AG09309 (cell line): ENCODE results near the gene PLCH2.

Experiments
- DNase-seq: peaks from one replicate; pipeline ENCODE4 v3.0.0-alpha.2; 2010; ENCODE audit warnings: low read depth
- H3K4me3 ChIP-seq: 2 replicates; pipeline ENCODE4 v1.5.1; 2011; ENCODE audit warnings: mild to moderate bottlenecking, low read depth, low read length, moderate library complexity; ENCODE audit not compliant: control insufficient read depth
- TF ChIP-seq, protein P1 (sequence below): IDR thresholded peaks from 2 replicates; pipeline ENCODE4 v1.5.1; 2011; ENCODE audit warnings: mild to moderate bottlenecking, low read depth, low read length, inconsistent platforms; ENCODE audit not compliant: insufficient read depth, control insufficient read depth; ENCODE audit errors: missing control alignments

PLCH2 gene

DNA sequence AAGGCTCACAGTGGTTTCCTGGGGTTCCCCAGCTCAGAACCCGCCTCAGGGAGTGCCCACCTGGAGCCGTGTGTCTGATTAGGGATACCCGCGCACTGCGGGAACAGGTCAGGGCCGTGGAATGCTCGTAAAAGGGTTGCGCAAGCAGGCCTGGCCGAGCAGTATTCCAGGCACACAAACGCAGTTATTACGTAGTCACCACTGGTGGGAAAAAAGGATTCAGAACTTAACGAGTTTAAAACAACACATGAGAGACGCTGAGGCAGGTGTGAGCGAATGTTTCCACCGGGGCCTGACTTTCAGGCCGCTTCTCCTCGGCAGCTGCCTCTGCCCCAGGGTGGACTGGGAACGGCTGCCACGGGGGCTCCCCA, 18.2 kb downstream of the PLCH2 start:
- DNase-seq, result peak; percentile 85
- H3K4me3 ChIP-seq, result no peak overlapping the region
- TF ChIP-seq, protein P1, sequence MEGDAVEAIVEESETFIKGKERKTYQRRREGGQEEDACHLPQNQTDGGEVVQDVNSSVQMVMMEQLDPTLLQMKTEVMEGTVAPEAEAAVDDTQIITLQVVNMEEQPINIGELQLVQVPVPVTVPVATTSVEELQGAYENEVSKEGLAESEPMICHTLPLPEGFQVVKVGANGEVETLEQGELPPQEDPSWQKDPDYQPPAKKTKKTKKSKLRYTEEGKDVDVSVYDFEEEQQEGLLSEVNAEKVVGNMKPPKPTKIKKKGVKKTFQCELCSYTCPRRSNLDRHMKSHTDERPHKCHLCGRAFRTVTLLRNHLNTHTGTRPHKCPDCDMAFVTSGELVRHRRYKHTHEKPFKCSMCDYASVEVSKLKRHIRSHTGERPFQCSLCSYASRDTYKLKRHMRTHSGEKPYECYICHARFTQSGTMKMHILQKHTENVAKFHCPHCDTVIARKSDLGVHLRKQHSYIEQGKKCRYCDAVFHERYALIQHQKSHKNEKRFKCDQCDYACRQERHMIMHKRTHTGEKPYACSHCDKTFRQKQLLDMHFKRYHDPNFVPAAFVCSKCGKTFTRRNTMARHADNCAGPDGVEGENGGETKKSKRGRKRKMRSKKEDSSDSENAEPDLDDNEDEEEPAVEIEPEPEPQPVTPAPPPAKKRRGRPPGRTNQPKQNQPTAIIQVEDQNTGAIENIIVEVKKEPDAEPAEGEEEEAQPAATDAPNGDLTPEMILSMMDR, result no peak

DNA sequence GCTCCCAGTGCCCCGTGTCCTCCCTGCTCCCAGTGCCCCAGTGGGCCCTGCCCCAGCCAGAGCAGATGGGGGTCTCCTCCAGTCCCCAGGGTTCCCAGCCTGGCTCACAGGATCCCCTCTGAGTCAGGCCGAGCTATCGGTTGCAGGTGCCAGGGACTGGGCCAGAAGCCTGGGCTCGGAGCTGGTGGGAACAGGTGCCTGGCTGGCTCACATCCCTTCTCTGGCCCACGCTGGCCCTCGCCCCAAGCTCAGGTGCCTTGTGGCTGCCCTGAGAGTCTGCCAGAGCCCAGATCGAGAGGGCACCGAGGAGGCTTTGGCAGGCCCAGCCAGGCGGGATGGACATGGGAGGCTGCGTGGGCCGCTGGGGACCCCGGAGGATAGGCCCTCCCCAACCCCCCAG, 18.9 kb downstream of the PLCH2 start:
- TF ChIP-seq, protein P1, result no peak
- no peak for DNase-seq
- H3K4me3 ChIP-seq, result no peak overlapping the region

DNA sequence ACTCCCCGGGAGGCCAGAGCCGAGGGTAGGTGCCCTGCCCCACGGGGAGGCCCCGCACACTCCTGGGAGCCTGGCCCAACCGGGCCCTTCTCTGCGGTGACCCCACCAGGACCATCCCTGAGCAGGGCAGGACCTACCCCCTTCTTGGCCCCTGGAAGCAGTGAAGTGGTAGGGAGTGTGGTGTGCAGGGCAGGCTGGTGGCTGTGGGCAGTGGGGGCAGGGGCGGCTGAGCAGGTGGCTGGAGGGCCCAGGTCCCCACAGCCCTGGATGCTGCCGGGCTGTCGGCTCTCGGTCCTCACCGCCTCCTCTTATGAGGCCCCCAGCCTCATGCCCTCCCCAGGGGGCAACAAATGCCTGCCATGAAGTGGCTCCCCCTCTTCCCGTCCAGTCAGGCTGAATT, 19.5 kb downstream of the PLCH2 start:
- no peak for DNase-seq
- H3K4me3 ChIP-seq, result no peak overlapping the region
- TF ChIP-seq, protein P1, result no peak

DNA sequence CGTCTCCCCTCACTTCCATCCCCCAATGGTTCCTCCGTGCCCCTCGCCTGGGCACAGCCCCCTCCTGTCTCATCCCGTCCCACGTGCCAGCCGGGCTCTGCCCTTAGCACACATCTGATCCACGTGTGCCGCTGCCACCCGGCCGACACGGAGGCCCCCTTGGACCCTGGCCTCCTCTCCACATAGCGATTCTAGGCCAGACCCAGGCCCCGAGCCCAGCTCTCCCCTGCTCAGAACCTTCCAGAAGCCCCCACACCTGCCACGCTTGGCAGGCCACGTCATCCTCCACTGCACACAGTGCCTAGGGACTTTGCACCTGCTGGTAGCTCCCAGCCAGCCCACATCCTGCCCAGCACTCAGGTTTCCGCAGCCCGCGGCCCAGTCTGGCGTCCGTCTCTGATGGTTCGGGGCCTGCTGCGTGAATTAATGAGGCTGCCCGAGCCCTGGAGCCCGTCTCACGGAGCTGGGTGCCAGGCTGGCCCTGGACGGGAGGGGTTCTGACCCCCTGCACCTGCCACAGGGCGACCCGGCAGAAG, 20.1 kb downstream of the PLCH2 start:
- TF ChIP-seq, protein P1, result no peak
- DNase-seq, result no peak
- no peak overlapping the region for H3K4me3 ChIP-seq

DNA sequence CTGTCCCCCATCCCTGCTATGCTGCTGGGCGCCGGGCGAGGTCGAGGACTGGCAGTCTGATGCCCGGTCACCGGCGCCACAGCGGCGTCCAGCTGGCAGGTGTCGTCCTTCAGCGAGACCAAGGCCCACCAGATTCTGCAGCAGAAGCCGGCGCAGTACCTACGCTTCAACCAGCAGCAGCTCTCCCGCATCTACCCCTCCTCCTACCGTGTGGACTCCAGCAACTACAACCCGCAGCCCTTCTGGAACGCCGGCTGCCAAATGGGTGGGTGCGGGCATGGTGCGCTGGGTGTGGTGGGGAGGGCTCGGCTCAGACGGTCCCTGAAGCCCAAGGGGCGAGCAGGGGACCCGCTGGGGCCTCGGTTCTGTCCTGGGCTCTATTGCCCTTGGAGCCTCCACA, 20.7 kb downstream of the PLCH2 start:
- no peak for DNase-seq
- no peak overlapping the region for H3K4me3 ChIP-seq
- TF ChIP-seq, protein P1, result no peak

DNA sequence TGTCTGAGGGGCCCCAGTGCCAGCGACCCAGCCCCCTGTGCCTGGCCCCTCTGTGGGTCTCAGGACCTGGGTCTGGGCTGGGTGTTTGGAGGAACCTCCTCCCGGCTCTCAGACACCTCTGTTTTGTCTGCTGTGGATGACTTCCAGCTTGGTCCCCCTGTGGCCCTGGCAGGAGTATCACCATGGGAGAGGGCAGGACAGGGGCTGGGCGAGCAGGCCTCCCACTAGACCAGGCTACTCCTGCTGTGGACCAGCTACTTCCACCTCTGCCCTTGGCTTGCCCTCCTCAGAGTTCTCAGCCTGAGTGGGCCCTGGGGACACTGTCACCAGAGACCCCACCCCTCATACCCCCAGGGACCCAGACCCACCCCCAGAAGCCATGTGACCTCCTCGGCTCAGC, 21.8 kb downstream of the PLCH2 start:
- H3K4me3 ChIP-seq, result no peak overlapping the region
- DNase-seq, result no peak
- TF ChIP-seq, protein P1, result no peak

DNA sequence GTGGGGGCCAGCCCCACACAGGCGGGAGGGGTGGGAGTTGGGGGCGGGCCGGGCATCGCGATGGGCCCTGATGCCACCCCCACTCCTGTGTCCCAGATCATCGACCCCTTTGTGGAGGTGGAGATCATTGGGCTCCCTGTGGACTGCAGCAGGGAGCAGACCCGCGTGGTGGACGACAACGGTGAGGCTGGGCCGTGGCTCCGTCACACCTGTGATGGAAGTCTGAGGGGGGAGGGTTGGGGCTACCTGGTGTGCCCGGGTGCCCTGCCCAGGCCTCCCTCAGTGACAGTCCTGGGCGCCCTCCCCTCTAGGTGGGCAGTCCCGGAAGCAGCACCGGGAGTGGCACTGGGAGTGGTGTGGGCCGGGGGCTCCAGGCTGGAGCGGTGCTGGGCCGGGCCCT, 22.6 kb downstream of the PLCH2 start:
- no peak for DNase-seq
- TF ChIP-seq, protein P1, result no peak
- H3K4me3 ChIP-seq, result no peak overlapping the region
